GM12878 (cell line): ENCODE measurements around the gene DLL1. TPM values are rescaled to one million over a fixed set of nuclear protein-coding genes. Genes with fewer than 3 reads are reported as not detected.

Source experiments
- ATAC-seq: fragments of 200-7000 bp; cut with Tn5 transposase; 3 replicates; pipeline ENCODE4 v1.9.1; 2020; ENCODE audit warnings: mild to moderate bottlenecking, moderate library complexity
- BruUV-seq: library from RNA; stranded (reverse); fragments of 400-500 nt; replicated peaks from 2 replicates; lab custom pipeline; 2021; lab: Mats Ljungman, UMichigan
- CTCF ChIA-PET: fragments of 300-600 bp; sonication (Branson Sonifier 250); formaldehyde crosslinking; extraction: SDS; loops from one replicate; lab custom pipeline; 2021; ENCODE audit warnings: inconsistent platforms; lab: Yijun Ruan, JAX
- POLR2A ChIA-PET: fragments of 350-600 bp; formaldehyde crosslinking; extraction: SDS; loops from one replicate; lab custom pipeline; 2021; ENCODE audit warnings: inconsistent platforms; lab: Charles Lee
- RAD21 ChIA-PET: fragments of 300-600 bp; sonication (Branson Sonifier 250); formaldehyde crosslinking; loops from one replicate; lab custom pipeline; 2023; ENCODE audit warnings: antibody characterized with exemption; ENCODE audit not compliant: unreplicated experiment; lab: Charles Lee
- SMC1A ChIA-PET: fragments of 300-600 bp; sonication (Branson Sonifier 250); formaldehyde crosslinking; loops from one replicate; lab custom pipeline; 2023; ENCODE audit not compliant: unreplicated experiment, uncharacterized antibody; lab: Charles Lee
- DNase-seq: peaks from one replicate; pipeline ENCODE4 v3.0.0-alpha.2; 2011; ENCODE audit warnings: low read depth, low spot score
- FAIRE-seq: peaks from 3 replicates; lab custom pipeline; 2011; peaks lifted over from hg19 to GRCh38; lab: Jason Lieb, UNC
- H2AFZ ChIP-seq: 2 replicates; pipeline ENCODE4 v1.6.0; 2011; ENCODE audit warnings: low read depth, low read length, control low read depth; ENCODE audit not compliant: control insufficient read depth
- H3K27ac ChIP-seq: 2 replicates; pipeline ENCODE4 v1.5.1; 2011; ENCODE audit warnings: control low read depth; ENCODE audit not compliant: control insufficient read depth, insufficient read depth
- H3K27me3 ChIP-seq, 2 experiments: replicated peaks in 1 of 2; 2 replicates each; pipeline versions ENCODE4 v1.6.0 to v1.6.1; 2011; ENCODE audit warnings: low read length in 1 of 2; ENCODE audit not compliant: control insufficient read depth in 2 of 2, insufficient read depth in 2 of 2
- H3K36me3 ChIP-seq, 2 experiments: 2 replicates each; pipeline ENCODE4 v1.5.1; 2011; ENCODE audit warnings: low read length in 1 of 2; ENCODE audit not compliant: control insufficient read depth in 2 of 2, insufficient read depth in 2 of 2
- H3K4me1 ChIP-seq: 2 replicates; pipeline ENCODE4 v1.6.1; 2011; ENCODE audit warnings: mild to moderate bottlenecking, low read length, moderate library complexity, mixed read lengths; ENCODE audit not compliant: control insufficient read depth, insufficient read depth
- H3K4me2 ChIP-seq: 2 replicates; pipeline ENCODE4 v1.6.0; 2011; ENCODE audit warnings: control low read depth; ENCODE audit not compliant: control insufficient read depth, insufficient read depth
- H3K4me3 ChIP-seq: fragments of 200-600 bp; sonication (generic); 2 replicates; pipeline ENCODE4 v1.5.1; 2016
- H3K79me2 ChIP-seq: 2 replicates; pipeline ENCODE4 v1.6.0; 2011; ENCODE audit warnings: low read length; ENCODE audit not compliant: control insufficient read depth, insufficient read depth
- H3K9ac ChIP-seq: 2 replicates; pipeline ENCODE4 v1.8.0; 2011; ENCODE audit warnings: low read length, control low read depth, mixed read lengths; ENCODE audit not compliant: control insufficient read depth, insufficient read depth
- H3K9me3 ChIP-seq: replicated peaks from 3 replicates; pipeline ENCODE4 v1.5.1; 2011; ENCODE audit warnings: mild to moderate bottlenecking, low read length; ENCODE audit not compliant: control insufficient read depth, insufficient read depth
- H4K20me1 ChIP-seq: 2 replicates; pipeline ENCODE4 v1.6.0; 2011; ENCODE audit not compliant: control insufficient read depth, insufficient read depth
- ASH2L ChIP-seq: fragments of 300-600, 200-600 bp; sonication (generic); IDR thresholded peaks from 2 replicates; pipeline ENCODE4 v1.6.1; 2017; ENCODE audit warnings: low read depth, mild to moderate bottlenecking, borderline replicate concordance
- ATF2 ChIP-seq: IDR thresholded peaks from 2 replicates; pipeline ENCODE4 v1.6.1; 2012; ENCODE audit warnings: low read length, inconsistent platforms
- CHD2 ChIP-seq: IDR thresholded peaks from 2 replicates; pipeline ENCODE4 v1.6.1; 2011; ENCODE audit warnings: low read depth, low read length, improper control_type of control experiment, borderline replicate concordance
- FOS ChIP-seq: IDR thresholded peaks from 3 replicates; pipeline ENCODE4 v1.6.1; 2011; ENCODE audit warnings: borderline replicate concordance; ENCODE audit not compliant: insufficient read length; ENCODE audit errors: extremely low read depth
- JUNB ChIP-seq: IDR thresholded peaks from 2 replicates; pipeline ENCODE4 v1.6.1; 2016; ENCODE audit warnings: antibody characterized with exemption, mild to moderate bottlenecking
- KAT2A ChIP-seq: conservative IDR thresholded peaks from 2 replicates; pipeline ENCODE4 v1.6.1; 2011; ENCODE audit warnings: low read depth, low read length; ENCODE audit not compliant: control insufficient read depth
- NFIC ChIP-seq: IDR thresholded peaks from 2 replicates; pipeline ENCODE4 v1.6.1; 2012; ENCODE audit warnings: low read depth, mild to moderate bottlenecking, inconsistent platforms, low read length, moderate library complexity
- POLR2AphosphoS2 ChIP-seq: IDR thresholded peaks from 2 replicates; pipeline ENCODE4 v1.6.1; 2011; ENCODE audit warnings: low read depth, mild to moderate bottlenecking, low read length, improper control_type of control experiment, moderate library complexity
- RAD51 ChIP-seq: fragments of 450-650 bp; IDR thresholded peaks from 2 replicates; pipeline ENCODE4 v1.6.1; 2016; ENCODE audit warnings: moderate library complexity, mild to moderate bottlenecking, inconsistent platforms
- REST ChIP-seq: IDR thresholded peaks from 2 replicates; pipeline ENCODE4 v1.6.1; 2012; ENCODE audit warnings: mild to moderate bottlenecking, low read depth, low read length
- SPI1 ChIP-seq: IDR thresholded peaks from 2 replicates; pipeline ENCODE4 v1.6.1; 2011; ENCODE audit warnings: low read depth, mild to moderate bottlenecking, low read length, moderate library complexity, borderline replicate concordance; ENCODE audit not compliant: insufficient read depth
- SREBF2 ChIP-seq: IDR thresholded peaks from 2 replicates; pipeline ENCODE4 v1.6.1; 2012; ENCODE audit warnings: mild to moderate bottlenecking, low read length
- USF1 ChIP-seq: IDR thresholded peaks from 2 replicates; pipeline ENCODE4 v1.6.1; 2011; ENCODE audit warnings: borderline replicate concordance, low read depth, mild to moderate bottlenecking, moderate library complexity, mixed read lengths, low read length; ENCODE audit not compliant: insufficient read depth; ENCODE audit errors: extremely low read length
- ZNF622 ChIP-seq: fragments of 450-650 bp; IDR thresholded peaks from 2 replicates; pipeline ENCODE4 v1.6.1; 2017; ENCODE audit warnings: mild to moderate bottlenecking, inconsistent platforms
- WGBS: methylation state at CpG from one replicate; pipeline ENCODE4 v1.1.6; 2016; ENCODE audit warnings: low lambda C conversion rate; ENCODE audit not compliant: insufficient replicate concordance, insufficient coverage; ENCODE audit errors: missing lambda C conversion rate; 5-methylcytosine and 5-hydroxymethylcytosine counted together
- in situ Hi-C: fragments of 300-500 bp; cut with MboI; formaldehyde crosslinking; loops from 9 replicates; pipeline ENCODE4 v1.14.3; 2018; ENCODE audit warnings: mixed read lengths
- intact Hi-C: fragments of 100-400 bp; cut with micrococcal nuclease; formaldehyde crosslinking; loops from one replicate; pipeline ENCODE4 v1.14.2; 2022; ENCODE audit not compliant: unreplicated experiment
- polyA plus RNA-seq, 11 experiments: library from polyadenylated mRNA; depleted of rRNA in 4 of 11; unstranded in 6 of 11; stranded (reverse) in 5 of 11; fragments of >200 nt; fragmentation: Nextera tagmentation in 4 of 11; fragmentation: Illumina TruSeq in 1 of 11; extraction: Ambion mirVana in 4 of 11; extraction: Trizol in 1 of 11; gene quantifications; 1 replicate in 1 of 11; 2 replicates in 10 of 11; pipeline versions ENCODE4 v1.2.1 to v1.2.3, GENCODE V29; 2011 to 2016; ENCODE audit warnings: inconsistent platforms in 2 of 11, missing spikeins in 2 of 11, low read depth in 1 of 11
- total RNA-seq, 4 experiments: library from RNA; depleted of rRNA in 3 of 4; stranded (reverse); fragments of >200 nt in 3 of 4; fragmentation: Illumina TruSeq in 1 of 4; extraction: Trizol in 1 of 4; gene quantifications; 2 replicates each; pipeline versions ENCODE4 v1.2.1 to v1.2.3, GENCODE V29; 2013 to 2021

Gene DLL1
- total and polyA plus RNA-seq, 10 of the 15 experiments (the other 5 are each of a cell fraction or from before 2014, with no cell fraction given), result 0.02 to 0.80 (median 0.19) TPM

DNA sequence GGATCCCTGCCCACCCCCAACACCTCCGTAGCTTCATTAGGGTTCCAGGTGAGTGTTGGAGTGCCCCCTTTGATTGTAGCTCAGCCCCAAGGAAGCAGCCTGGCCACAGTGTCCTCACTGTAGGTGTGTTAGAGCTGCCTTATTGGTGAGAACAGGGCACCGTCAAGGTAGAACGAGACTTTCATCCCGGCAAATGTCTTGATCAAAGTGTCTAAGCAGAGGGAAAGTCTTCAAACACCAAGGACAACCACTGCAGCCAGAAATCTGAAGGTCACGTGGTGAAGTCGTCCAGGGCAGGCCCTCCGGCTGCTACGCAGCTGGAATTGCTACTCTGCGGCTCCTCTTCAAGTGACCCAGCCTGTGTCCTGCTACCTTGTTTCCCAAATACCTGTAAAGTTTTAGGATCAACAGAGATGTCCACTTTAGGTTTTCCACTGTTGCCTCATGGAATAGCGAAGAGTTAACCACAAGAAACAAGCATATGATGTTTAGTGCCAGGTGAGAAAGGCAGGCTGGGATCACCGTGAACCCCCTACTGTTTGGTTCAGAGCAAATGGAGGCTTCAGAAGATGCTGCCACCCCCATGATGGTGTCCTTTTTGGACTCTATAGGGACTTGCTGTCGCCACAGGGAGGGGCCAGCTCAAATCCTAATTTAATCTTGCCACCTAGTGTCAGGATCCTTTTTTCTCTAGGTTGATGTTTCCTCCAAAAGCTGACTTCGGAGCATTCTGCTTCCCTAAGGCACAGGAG lies 1.7 kb upstream of the DLL1 start:
- SMC1A ChIA-PET, result interaction anchor here (0.7 to 2.1 kb wide), 6 partner anchors 13 to 534 kb away, joined by 3 to 7 read pairs (median 5); no protein-coding TSS in a partner anchor
- POLR2A ChIA-PET, result interaction anchor here (1.0 kb wide), 1 partner anchor 14 kb away, joined by 5 read pairs; no protein-coding TSS in a partner anchor
- H3K27me3 ChIP-seq, result peaks cover 13 to 46% of the 10 kb centered on the region in 2 experiments
- in situ Hi-C loops, result no loop called here
- H3K36me3 ChIP-seq, result no peaks in the 10 kb centered on the region
- ATAC-seq, result no peak
- no peak for DNase-seq
- intact Hi-C loops, result loop anchor here (10.0 kb wide), 1 partner anchor 458 kb away; no protein-coding TSS in a partner anchor
- no peaks in the 10 kb centered on the region for H3K79me2 ChIP-seq
- H3K4me3 ChIP-seq, result no peak overlapping the region
- no peak overlapping the region for H3K27ac ChIP-seq
- H3K4me1 ChIP-seq, result peaks cover 27% of the 10 kb centered on the region
- RAD21 ChIA-PET, result interaction anchor here (0.6 to 2.1 kb wide), 7 partner anchors 16 to 461 kb away, joined by 3 to 11 read pairs (median 3); no protein-coding TSS in a partner anchor
- no peak overlapping the region for H3K4me2 ChIP-seq
- H3K9me3 ChIP-seq, result no peaks in the 10 kb centered on the region
- 23% methylated on average over 13 of the region's 13 CpGs for WGBS
- H4K20me1 ChIP-seq, result no peaks in the 10 kb centered on the region
- CTCF ChIA-PET, result interaction anchor here (1.1 to 2.2 kb wide), 5 partner anchors 16 to 236 kb away, joined by 3 to 5 read pairs (median 3); no protein-coding TSS in a partner anchor
- no peak overlapping the region for H2AFZ ChIP-seq
- no peak for FAIRE-seq
- no TSS peak for BruUV-seq
- no peak overlapping the region for H3K9ac ChIP-seq
- TF ChIP-seq POLR2AphosphoS2 (no peak), KAT2A (no peak), NFIC (no peak), JUNB (no peak), SREBF2 (no peak), CHD2 (no peak), ZNF622 (no peak), FOS (no peak), RAD51 (peak; percentile 62), SPI1 (no peak), ATF2 (no peak), USF1 (peak; percentile 75), REST (no peak), ASH2L (no peak)
